HG02588 (cell line): ENCODE data around the gene ARHGAP18.

Source experiments
- ATAC-seq: cut with Tn5 transposase; IDR thresholded peaks from one replicate; pipeline ENCODE4 v1.9.1; 2021; ENCODE audit warnings: mild to moderate bottlenecking, moderate library complexity; ENCODE audit not compliant: unreplicated experiment

ARHGAP18 gene

GRCh38 chr6:129709769-129710449 is at the start of gene ARHGAP18:
TSS of gene ARHGAP18 (minus strand) at chr6:129710177. CDS start at chr6:129710136, 41 bp downstream.
- peak; percentile 97 for ATAC-seq

GRCh38 chr6:129755787-129756186 is 45.8 kb upstream of the ARHGAP18 start:
- no peak for ATAC-seq

GRCh38 chr6:129754750-129755149 is 44.8 kb upstream of the ARHGAP18 start:
- ATAC-seq = no peak

- no peak for ATAC-seq
Measured at GRCh38 chr6:129753422-129753821, 43.4 kb upstream of the ARHGAP18 start.

- ATAC-seq = no peak
Measured at GRCh38 chr6:129751384-129751783, 41.4 kb upstream of the ARHGAP18 start.

- ATAC-seq = no peak
Measured at GRCh38 chr6:129750360-129750759, 40.4 kb upstream of the ARHGAP18 start.

- ATAC-seq = no peak
Measured at GRCh38 chr6:129749749-129750120, 39.8 kb upstream of the ARHGAP18 start.

GRCh38 chr6:129748901-129749748 is 39.1 kb upstream of the ARHGAP18 start:
- ATAC-seq = no peak

GRCh38 chr6:129748212-129748900 is 38.4 kb upstream of the ARHGAP18 start:
- peak; percentile 90 for ATAC-seq

GRCh38 chr6:129747588-129748112 is 37.7 kb upstream of the ARHGAP18 start:
- no peak for ATAC-seq

GRCh38 chr6:129744880-129745237 is 34.9 kb upstream of the ARHGAP18 start:
- ATAC-seq = no peak

- ATAC-seq = no peak
Measured at GRCh38 chr6:129744201-129744879, 34.4 kb upstream of the ARHGAP18 start.

- no peak for ATAC-seq
Measured at GRCh38 chr6:129740013-129740412, 30.0 kb upstream of the ARHGAP18 start.

GRCh38 chr6:129736105-129736504 is 26.1 kb upstream of the ARHGAP18 start:
- ATAC-seq = no peak

GRCh38 chr6:129733290-129733689 is 23.3 kb upstream of the ARHGAP18 start:
- ATAC-seq = no peak

GRCh38 chr6:129732542-129732941 is 22.6 kb upstream of the ARHGAP18 start:
- ATAC-seq = no peak

- no peak for ATAC-seq
Measured at GRCh38 chr6:129732034-129732433, 22.1 kb upstream of the ARHGAP18 start.

- no peak for ATAC-seq
Measured at GRCh38 chr6:129731428-129731827, 21.5 kb upstream of the ARHGAP18 start.

- no peak for ATAC-seq
Measured at GRCh38 chr6:129730477-129731165, 20.6 kb upstream of the ARHGAP18 start.

GRCh38 chr6:129726650-129727049 is 16.7 kb upstream of the ARHGAP18 start:
- no peak for ATAC-seq
